H9 (cell line): ENCODE results near the gene RBM4B. TPM values are rescaled to one million over a fixed set of nuclear protein-coding genes. Genes with fewer than 3 reads are reported as not detected.

Experiments used
- DNase-seq: peaks from one replicate; pipeline ENCODE4 v3.0.0-alpha.2; 2017
- H2AFZ ChIP-seq: one replicate; pipeline ENCODE4 v1.6.1; 2013; ENCODE audit warnings: mild to moderate bottlenecking, low read length, control low read depth, moderate library complexity
- H2AK5ac ChIP-seq: 2 replicates; pipeline ENCODE4 v1.6.1; 2013; ENCODE audit warnings: low read length, control low read depth, mixed read lengths; ENCODE audit not compliant: insufficient read length
- H2BK120ac ChIP-seq: one replicate; pipeline ENCODE4 v1.6.1; 2013; ENCODE audit warnings: low read depth, mild to moderate bottlenecking, low read length, control low read depth, inconsistent platforms; ENCODE audit not compliant: poor library complexity, severe bottlenecking
- H2BK12ac ChIP-seq: 2 replicates; pipeline ENCODE4 v1.6.1; 2013; ENCODE audit warnings: low read length, control low read depth, mixed read lengths, low read depth; ENCODE audit not compliant: insufficient read length
- H2BK15ac ChIP-seq: 2 replicates; pipeline ENCODE4 v1.6.1; 2013; ENCODE audit warnings: low read depth, low read length, control low read depth
- H2BK20ac ChIP-seq: one replicate; pipeline ENCODE4 v1.6.1; 2013; ENCODE audit warnings: low read depth, mild to moderate bottlenecking, low read length, control low read depth, inconsistent platforms; ENCODE audit not compliant: poor library complexity, severe bottlenecking
- H2BK5ac ChIP-seq: 2 replicates; pipeline ENCODE4 v1.6.1; 2013; ENCODE audit warnings: low read length, control low read depth, mixed read lengths; ENCODE audit not compliant: insufficient read length
- H3K14ac ChIP-seq: 2 replicates; pipeline ENCODE4 v1.6.1; 2013; ENCODE audit warnings: low read length, control low read depth; ENCODE audit not compliant: insufficient read depth
- H3K18ac ChIP-seq: 2 replicates; pipeline ENCODE4 v1.6.1; 2013; ENCODE audit warnings: low read depth, mild to moderate bottlenecking, mixed read lengths, low read length, control low read depth; ENCODE audit not compliant: insufficient read length
- H3K23ac ChIP-seq: 2 replicates; pipeline ENCODE4 v1.6.1; 2013; ENCODE audit warnings: low read length, control low read depth, mixed read lengths, low read depth; ENCODE audit not compliant: insufficient read length
- H3K23me2 ChIP-seq: 2 replicates; pipeline ENCODE4 v1.6.1; 2013; ENCODE audit warnings: low read depth, mild to moderate bottlenecking, mixed read lengths, low read length, control low read depth; ENCODE audit not compliant: insufficient read length, poor library complexity, severe bottlenecking
- H3K27ac ChIP-seq: 2 replicates; pipeline ENCODE4 v1.5.1; 2013; ENCODE audit warnings: low read length, control low read depth, mixed read lengths, low read depth; ENCODE audit not compliant: insufficient read length
- H3K27me3 ChIP-seq: 2 replicates; pipeline ENCODE4 v1.6.1; 2013; ENCODE audit warnings: low read length, control low read depth, inconsistent platforms; ENCODE audit not compliant: insufficient read depth
- H3K4ac ChIP-seq: 2 replicates; pipeline ENCODE4 v1.6.1; 2013; ENCODE audit warnings: low read depth, mild to moderate bottlenecking, control low read depth, inconsistent platforms, low read length, moderate library complexity
- H3K4me1 ChIP-seq: 2 replicates; pipeline ENCODE4 v1.6.1; 2013; ENCODE audit warnings: low read length, control low read depth, inconsistent platforms; ENCODE audit not compliant: insufficient read depth
- H3K4me2 ChIP-seq: 2 replicates; pipeline ENCODE4 v1.6.1; 2013; ENCODE audit warnings: low read length, control low read depth, mixed read lengths; ENCODE audit not compliant: insufficient read length, insufficient read depth
- H3K56ac ChIP-seq: 2 replicates; pipeline ENCODE4 v1.6.1; 2013; ENCODE audit warnings: low read depth, mild to moderate bottlenecking, mixed read lengths, low read length, control low read depth; ENCODE audit not compliant: insufficient read length
- H3K79me1 ChIP-seq: 2 replicates; pipeline ENCODE4 v1.6.1; 2013; ENCODE audit warnings: low read depth, mild to moderate bottlenecking, moderate library complexity, low read length, control low read depth, inconsistent platforms; ENCODE audit not compliant: insufficient read depth, poor library complexity, severe bottlenecking
- H3K79me2 ChIP-seq: 2 replicates; pipeline ENCODE4 v1.6.1; 2013; ENCODE audit warnings: low read length, control low read depth, inconsistent platforms; ENCODE audit not compliant: insufficient read depth
- H3K9ac ChIP-seq: 2 replicates; pipeline ENCODE4 v1.6.1; 2013; ENCODE audit warnings: low read length, control low read depth, mixed read lengths; ENCODE audit not compliant: insufficient read length; ENCODE audit errors: extremely low read depth
- H3K9me3 ChIP-seq: one replicate; pipeline ENCODE4 v1.6.1; 2013; ENCODE audit warnings: low read depth, low read length, inconsistent platforms; ENCODE audit not compliant: control insufficient read depth
- H3T11ph ChIP-seq: one replicate; pipeline ENCODE4 v1.6.1; 2013; ENCODE audit warnings: mild to moderate bottlenecking, low read length, control low read depth, inconsistent platforms
- H4K20me1 ChIP-seq: one replicate; pipeline ENCODE4 v1.6.1; 2013; ENCODE audit not compliant: control insufficient read depth, insufficient read length, insufficient read depth
- H4K5ac ChIP-seq: 2 replicates; pipeline ENCODE4 v1.6.1; 2013; ENCODE audit warnings: low read depth, mild to moderate bottlenecking, mixed read lengths, low read length, control low read depth; ENCODE audit not compliant: insufficient read length
- H4K8ac ChIP-seq: replicated peaks from 2 replicates; pipeline ENCODE4 v1.6.1; 2013; ENCODE audit warnings: low read length, control low read depth, mixed read lengths, low read depth; ENCODE audit not compliant: insufficient read length
- H4K91ac ChIP-seq: 2 replicates; pipeline ENCODE4 v1.6.1; 2013; ENCODE audit warnings: low read depth, mild to moderate bottlenecking, moderate library complexity, mixed read lengths, low read length, control low read depth; ENCODE audit not compliant: insufficient read length
- H3K27ac Mint-ChIP-seq, 3 experiments: 2 replicates in 2 of 3; 3 replicates in 1 of 3; pipeline ENCODE4 v1.8.0; 2020 to 2021; ENCODE audit warnings: mixed read lengths in 3 of 3, mild to moderate bottlenecking in 1 of 3, moderate library complexity in 1 of 3
- H3K27me3 Mint-ChIP-seq: 2 replicates; pipeline ENCODE4 v1.8.0; 2021; ENCODE audit warnings: low read depth, mild to moderate bottlenecking, moderate library complexity, mixed read lengths
- H3K36me3 Mint-ChIP-seq, 3 experiments: 2 replicates in 2 of 3; 3 replicates in 1 of 3; pipeline ENCODE4 v1.8.0; 2020 to 2021; ENCODE audit warnings: low read depth in 3 of 3, mixed read lengths in 3 of 3; ENCODE audit not compliant: insufficient read depth in 1 of 3
- H3K4me1 Mint-ChIP-seq, 2 experiments: 2 replicates each; pipeline ENCODE4 v1.8.0; 2020; ENCODE audit warnings: mixed read lengths in 2 of 2
- H3K4me3 Mint-ChIP-seq, 2 experiments: 2 replicates in 1 of 2; 3 replicates in 1 of 2; pipeline ENCODE4 v1.8.0; 2020 to 2021; ENCODE audit warnings: mild to moderate bottlenecking in 2 of 2, mixed read lengths in 2 of 2, moderate library complexity in 1 of 2
- H3K9me3 Mint-ChIP-seq, 2 experiments: 2 replicates in 1 of 2; 3 replicates in 1 of 2; pipeline ENCODE4 v1.8.0; 2020; ENCODE audit warnings: mild to moderate bottlenecking in 2 of 2, mixed read lengths in 2 of 2, moderate library complexity in 1 of 2
- WGBS: extraction: QIAGEN DNeasy Blood & Tissue Kit; methylation state at CpG from one replicate; pipeline ENCODE4 v1.1.7; 2013; ENCODE audit warnings: missing lambda C conversion rate, low lambda C conversion rate, mixed read lengths; ENCODE audit not compliant: insufficient read length; ENCODE audit errors: extremely low coverage; 5-methylcytosine and 5-hydroxymethylcytosine counted together
- total RNA-seq: library from RNA; stranded (reverse); gene quantifications from 2 replicates; pipeline ENCODE4 v1.2.1, GENCODE V29; 2021
- TF ChIP-seq, protein P1 (sequence below): fragments of 200-600 bp; sonication (generic); conservative IDR thresholded peaks from 3 replicates; pipeline ENCODE4 v1.8.0; 2021; ENCODE audit warnings: antibody characterized with exemption, mild to moderate bottlenecking

The RBM4B gene
- total RNA-seq, 1 experiment from 2014 or later: 34.0 TPM

DNA sequence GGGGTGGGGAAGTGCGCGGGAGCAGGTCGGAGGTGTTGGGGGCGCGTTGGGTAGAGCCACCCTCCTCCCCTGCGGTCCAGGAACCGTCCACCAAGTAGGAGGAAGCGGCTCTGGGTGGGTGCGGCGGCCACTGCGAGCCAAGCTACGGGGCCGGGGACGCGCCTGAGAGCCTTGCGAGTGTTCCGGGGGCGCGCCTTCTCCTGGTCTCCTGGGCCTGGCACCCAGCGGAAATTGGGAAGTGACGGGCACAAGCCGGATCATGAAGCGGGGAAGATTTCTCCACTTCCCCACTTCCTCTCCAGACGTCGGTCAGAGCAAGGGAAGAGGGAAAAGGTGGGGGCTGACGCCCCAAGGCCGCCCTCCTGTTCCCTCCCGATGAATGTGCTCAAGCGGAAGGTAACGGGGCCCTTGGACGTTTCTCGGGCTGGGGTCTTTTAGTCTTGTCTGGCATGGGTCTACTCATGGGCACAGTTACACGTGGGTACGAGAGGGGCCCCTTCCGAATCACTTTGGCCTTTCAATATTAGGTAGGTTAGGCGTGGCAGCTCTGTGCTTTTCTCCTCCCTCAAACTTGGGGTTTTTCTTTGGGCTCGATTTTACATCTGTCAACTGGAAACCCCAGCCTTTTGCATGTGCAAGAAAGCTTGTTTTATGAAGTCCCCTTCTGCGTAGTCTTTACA lies 60.4 kb downstream of the RBM4B start:
- no peak overlapping the region for H2BK12ac ChIP-seq
- no peak overlapping the region for H2BK15ac ChIP-seq
- H3K4me2 ChIP-seq: peak overlapping the region; percentile 86
- no peak overlapping the region for H4K8ac ChIP-seq
- no peaks in the 10 kb centered on the region for H3K27me3 ChIP-seq
- Mint-ChIP-seq H3K9me3 (no peaks in the 10 kb centered on the region; a peak in 2 of 5 replicates), H3K4me1 (peaks cover 30 to 45% of the 10 kb centered on the region in 2 experiments), H3K36me3 (peaks cover 27 to 51% (median 41%) of the 10 kb centered on the region in 3 experiments), H3K27ac (peak overlapping the region; percentile 99 to 100 (median 99)), H3K27me3 (no peaks in the 10 kb centered on the region), H3K4me3 (peak overlapping the region; percentile 97 to 98)
- H4K5ac ChIP-seq: no peak overlapping the region
- WGBS: no CpG with 5 or more reads among the region's 38 CpGs
- no peak overlapping the region for H3K4ac ChIP-seq
- H3K14ac ChIP-seq: peak overlapping the region; percentile 98; the same call in 1 of the 2 replicates
- H3K23me2 ChIP-seq: peaks cover 14% of the 10 kb centered on the region
- H3K23ac ChIP-seq: no peak overlapping the region
- no peaks in the 10 kb centered on the region; the same call in 1 of the 2 replicates for H3K4me1 ChIP-seq
- no peak overlapping the region for H3T11ph ChIP-seq
- no peak for DNase-seq
- peak overlapping the region; percentile 31 for H3K18ac ChIP-seq
- no peak overlapping the region for H2BK20ac ChIP-seq
- no peak overlapping the region for H4K91ac ChIP-seq
- H2AFZ ChIP-seq: no peak overlapping the region
- no peak overlapping the region for H2BK5ac ChIP-seq
- H3K9me3 ChIP-seq: no peaks in the 10 kb centered on the region
- H3K79me1 ChIP-seq: peaks cover 6% of the 10 kb centered on the region
- no peak overlapping the region for H3K27ac ChIP-seq
- H3K56ac ChIP-seq: no peak overlapping the region
- peak overlapping the region; percentile 91 for H3K9ac ChIP-seq
- H2BK120ac ChIP-seq: no peak overlapping the region
- no peak overlapping the region for H2AK5ac ChIP-seq
- TF ChIP-seq, protein P1, sequence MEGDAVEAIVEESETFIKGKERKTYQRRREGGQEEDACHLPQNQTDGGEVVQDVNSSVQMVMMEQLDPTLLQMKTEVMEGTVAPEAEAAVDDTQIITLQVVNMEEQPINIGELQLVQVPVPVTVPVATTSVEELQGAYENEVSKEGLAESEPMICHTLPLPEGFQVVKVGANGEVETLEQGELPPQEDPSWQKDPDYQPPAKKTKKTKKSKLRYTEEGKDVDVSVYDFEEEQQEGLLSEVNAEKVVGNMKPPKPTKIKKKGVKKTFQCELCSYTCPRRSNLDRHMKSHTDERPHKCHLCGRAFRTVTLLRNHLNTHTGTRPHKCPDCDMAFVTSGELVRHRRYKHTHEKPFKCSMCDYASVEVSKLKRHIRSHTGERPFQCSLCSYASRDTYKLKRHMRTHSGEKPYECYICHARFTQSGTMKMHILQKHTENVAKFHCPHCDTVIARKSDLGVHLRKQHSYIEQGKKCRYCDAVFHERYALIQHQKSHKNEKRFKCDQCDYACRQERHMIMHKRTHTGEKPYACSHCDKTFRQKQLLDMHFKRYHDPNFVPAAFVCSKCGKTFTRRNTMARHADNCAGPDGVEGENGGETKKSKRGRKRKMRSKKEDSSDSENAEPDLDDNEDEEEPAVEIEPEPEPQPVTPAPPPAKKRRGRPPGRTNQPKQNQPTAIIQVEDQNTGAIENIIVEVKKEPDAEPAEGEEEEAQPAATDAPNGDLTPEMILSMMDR: no peak
- no peaks in the 10 kb centered on the region for H4K20me1 ChIP-seq
- peaks cover 49% of the 10 kb centered on the region for H3K79me2 ChIP-seq
